Measurements from ENCODE around the gene MAGEF1.

Gene MAGEF1, protein sequence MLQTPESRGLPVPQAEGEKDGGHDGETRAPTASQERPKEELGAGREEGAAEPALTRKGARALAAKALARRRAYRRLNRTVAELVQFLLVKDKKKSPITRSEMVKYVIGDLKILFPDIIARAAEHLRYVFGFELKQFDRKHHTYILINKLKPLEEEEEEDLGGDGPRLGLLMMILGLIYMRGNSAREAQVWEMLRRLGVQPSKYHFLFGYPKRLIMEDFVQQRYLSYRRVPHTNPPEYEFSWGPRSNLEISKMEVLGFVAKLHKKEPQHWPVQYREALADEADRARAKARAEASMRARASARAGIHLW

DNA sequence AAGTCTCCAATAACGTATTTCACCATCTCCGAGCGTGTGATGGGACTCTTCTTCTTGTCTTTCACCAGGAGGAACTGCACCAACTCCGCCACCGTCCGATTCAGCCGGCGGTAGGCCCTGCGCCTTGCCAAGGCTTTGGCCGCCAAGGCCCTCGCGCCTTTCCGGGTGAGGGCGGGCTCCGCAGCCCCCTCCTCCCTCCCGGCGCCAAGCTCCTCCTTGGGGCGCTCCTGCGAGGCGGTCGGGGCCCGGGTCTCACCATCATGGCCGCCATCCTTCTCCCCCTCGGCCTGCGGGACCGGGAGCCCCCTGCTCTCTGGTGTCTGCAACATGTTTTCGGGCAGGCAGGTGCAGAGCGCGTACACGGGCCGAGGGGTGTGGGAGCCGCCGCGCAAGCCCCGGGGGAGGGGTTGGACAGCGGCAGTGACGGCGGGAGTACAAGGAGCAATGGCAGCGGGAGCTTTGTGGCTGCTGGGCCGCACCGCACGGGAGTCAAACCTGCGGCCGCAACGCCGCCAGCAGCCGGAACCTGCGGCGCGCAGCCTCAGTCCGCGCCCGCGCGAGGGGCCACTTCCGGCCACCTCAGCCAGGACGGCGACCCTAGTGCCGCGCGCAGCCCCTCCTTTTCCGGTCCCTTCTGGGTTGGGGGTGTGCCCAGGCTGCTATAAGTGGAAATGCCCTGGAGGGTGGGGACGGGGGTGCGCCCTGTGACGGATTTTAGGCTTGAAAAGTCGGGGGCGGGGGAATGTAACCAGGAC lies at the start of gene MAGEF1:
Gene MAGEF1 (minus strand): TSS at position 572 of the 755 bp plus-strand sequence. CDS start 243 bp downstream, at position 329.
- H3K27ac Mint-ChIP-seq: peak within 1 kb of the TSS; percentile 90
- H3K27me3 Mint-ChIP-seq (ENCODE audit: low read depth): peaks cover 14% of the 10 kb centered on the region
- peaks cover 9% of the 10 kb centered on the region for H3K9me3 Mint-ChIP-seq
- H3K4me1 Mint-ChIP-seq (ENCODE audit: low read depth): peaks cover 25% of the 10 kb centered on the region
- H3K4me3 Mint-ChIP-seq: peak within 1 kb of the TSS; percentile 87
- H3K36me3 Mint-ChIP-seq (ENCODE audit: low read depth): peaks cover 15% of the 10 kb centered on the region

DNA sequence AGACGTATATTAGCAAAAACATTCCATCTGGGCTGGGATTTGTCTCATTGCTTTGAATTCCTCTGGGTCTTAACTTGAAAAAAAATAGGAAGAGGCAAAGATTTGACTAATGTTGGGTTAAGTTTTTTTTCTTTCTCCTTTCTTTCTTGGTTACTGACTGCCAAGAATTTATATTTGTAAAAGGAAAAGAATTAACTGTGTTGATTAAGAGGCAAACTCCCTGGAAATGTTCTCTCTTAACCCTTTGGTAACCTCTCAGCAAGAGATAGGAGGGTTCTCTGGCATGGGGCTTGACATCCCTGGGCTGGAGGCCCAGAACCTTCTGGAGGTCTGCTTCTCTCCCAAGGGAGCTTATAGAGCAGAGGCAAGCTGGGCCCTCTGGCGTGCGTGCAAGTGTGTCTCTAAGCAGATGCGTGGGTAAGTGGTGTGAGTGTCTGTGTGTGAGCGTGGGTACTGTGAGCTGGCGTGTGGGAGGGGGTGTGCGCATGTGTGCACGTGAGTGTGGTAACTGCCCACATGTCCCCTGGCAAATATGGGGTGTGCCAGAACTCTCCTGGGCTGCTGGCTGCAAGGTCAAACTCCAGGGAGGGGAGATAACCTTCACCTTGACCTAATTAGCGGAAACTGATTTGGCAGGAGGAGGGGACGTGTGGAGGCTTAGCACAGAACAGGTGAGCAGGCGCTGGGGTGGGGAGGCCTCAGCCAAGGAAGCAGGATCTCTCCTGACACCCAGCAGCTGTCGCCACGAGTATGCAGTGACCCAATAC lies 49.4 kb upstream of the MAGEF1 start:
- Mint-ChIP-seq H3K4me1 (ENCODE audit: low read depth) (peaks cover 5% of the 10 kb centered on the region), H3K27me3 (ENCODE audit: low read depth) (no peaks in the 10 kb centered on the region), H3K27ac (no peak overlapping the region), H3K4me3 (no peak overlapping the region), H3K9me3 (no peaks in the 10 kb centered on the region), H3K36me3 (ENCODE audit: low read depth) (no peaks in the 10 kb centered on the region)

DNA sequence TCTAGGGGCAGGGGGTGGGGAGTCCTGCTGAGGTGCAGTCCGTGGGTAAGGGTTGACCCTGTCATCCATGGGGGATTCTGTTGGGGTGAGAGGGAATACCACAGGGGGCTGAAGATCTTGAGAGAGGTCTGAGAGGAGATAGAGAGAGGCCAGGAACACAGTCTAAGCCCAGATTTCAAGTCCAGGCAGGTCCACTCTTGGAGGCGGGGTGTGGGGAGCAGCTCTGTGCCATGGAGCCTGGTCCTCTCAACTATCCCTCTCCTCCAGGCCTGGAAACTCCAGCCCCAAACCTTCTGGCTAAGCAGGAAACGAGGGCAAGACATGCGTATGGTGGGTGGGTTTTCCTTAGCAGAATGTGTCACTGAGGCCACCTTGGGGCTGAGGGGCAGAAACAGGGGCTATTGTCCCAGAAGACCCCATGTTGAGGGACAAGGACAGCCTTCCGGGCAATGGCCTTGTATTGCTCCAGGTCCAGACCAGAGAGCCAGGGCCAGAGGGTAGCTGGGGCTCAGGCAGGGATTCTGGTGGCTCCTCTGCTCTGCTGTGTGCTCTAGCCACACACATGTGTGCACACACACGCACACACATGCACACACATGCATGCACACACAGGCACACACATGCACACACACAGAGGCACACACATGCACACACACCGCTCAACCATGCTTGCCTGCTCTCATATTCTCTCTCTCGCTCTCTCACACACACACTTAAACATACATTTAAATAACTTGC lies 48.6 kb upstream of the MAGEF1 start:
- peaks cover 5% of the 10 kb centered on the region for H3K4me1 Mint-ChIP-seq (ENCODE audit: low read depth)
- no peak overlapping the region for H3K27ac Mint-ChIP-seq
- no peaks in the 10 kb centered on the region for H3K27me3 Mint-ChIP-seq (ENCODE audit: low read depth)
- H3K36me3 Mint-ChIP-seq (ENCODE audit: low read depth): no peaks in the 10 kb centered on the region
- no peak overlapping the region for H3K4me3 Mint-ChIP-seq
- no peaks in the 10 kb centered on the region for H3K9me3 Mint-ChIP-seq

DNA sequence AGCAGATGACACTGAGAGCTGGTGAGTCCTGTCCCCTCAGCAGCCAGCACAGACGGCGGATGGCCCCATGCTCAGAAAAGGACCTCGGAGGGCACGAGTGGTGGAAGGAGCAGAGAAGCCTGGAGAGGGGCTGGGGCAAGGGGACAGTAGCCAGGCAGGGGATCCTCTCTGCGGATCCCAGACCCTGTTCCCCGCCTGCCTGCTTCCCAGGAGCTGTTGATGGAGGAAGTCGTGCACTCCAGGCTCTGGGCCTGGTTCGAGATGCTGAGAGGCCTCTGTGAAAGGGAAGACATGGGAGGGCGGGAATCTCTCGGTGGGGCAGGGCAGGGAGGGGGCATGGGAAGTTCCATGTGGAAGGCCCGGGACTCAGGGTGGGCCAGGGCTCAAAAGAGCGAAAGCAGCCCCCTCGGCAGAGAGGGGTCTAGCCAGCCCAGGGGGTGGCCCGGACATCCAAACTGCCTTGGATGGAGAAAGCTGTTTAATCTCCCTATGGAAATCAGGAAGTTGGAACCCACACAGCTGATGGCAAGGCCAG lies 47.9 kb upstream of the MAGEF1 start:
- Mint-ChIP-seq H3K27me3 (ENCODE audit: low read depth) (no peaks in the 10 kb centered on the region), H3K9me3 (no peaks in the 10 kb centered on the region), H3K4me1 (ENCODE audit: low read depth) (peaks cover 5% of the 10 kb centered on the region), H3K4me3 (no peak overlapping the region), H3K36me3 (ENCODE audit: low read depth) (no peaks in the 10 kb centered on the region), H3K27ac (no peak overlapping the region)

DNA sequence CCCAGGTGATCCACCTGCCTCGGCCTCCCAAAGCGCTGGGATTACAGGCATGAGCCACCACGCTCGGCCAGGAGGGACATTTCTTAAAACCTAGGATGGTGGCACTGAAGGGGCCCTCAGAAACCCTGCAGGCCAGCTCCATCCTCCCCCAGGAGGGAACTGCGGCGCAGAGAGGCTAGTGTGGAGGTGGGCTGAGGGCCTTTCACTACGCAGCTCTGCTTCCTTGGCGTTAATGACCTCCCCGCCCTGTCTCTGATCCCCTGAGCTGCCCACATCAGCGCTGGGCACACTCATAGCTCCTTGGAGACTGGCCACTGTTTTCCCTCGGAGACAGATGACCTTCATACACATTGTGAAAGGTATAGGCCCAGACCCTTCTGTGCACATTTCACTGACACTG lies 46.2 kb upstream of the MAGEF1 start:
- Mint-ChIP-seq H3K4me3 (no peak overlapping the region), H3K36me3 (ENCODE audit: low read depth) (no peaks in the 10 kb centered on the region), H3K9me3 (no peaks in the 10 kb centered on the region), H3K4me1 (ENCODE audit: low read depth) (peaks cover 5% of the 10 kb centered on the region), H3K27ac (no peak overlapping the region), H3K27me3 (ENCODE audit: low read depth) (no peaks in the 10 kb centered on the region)

DNA sequence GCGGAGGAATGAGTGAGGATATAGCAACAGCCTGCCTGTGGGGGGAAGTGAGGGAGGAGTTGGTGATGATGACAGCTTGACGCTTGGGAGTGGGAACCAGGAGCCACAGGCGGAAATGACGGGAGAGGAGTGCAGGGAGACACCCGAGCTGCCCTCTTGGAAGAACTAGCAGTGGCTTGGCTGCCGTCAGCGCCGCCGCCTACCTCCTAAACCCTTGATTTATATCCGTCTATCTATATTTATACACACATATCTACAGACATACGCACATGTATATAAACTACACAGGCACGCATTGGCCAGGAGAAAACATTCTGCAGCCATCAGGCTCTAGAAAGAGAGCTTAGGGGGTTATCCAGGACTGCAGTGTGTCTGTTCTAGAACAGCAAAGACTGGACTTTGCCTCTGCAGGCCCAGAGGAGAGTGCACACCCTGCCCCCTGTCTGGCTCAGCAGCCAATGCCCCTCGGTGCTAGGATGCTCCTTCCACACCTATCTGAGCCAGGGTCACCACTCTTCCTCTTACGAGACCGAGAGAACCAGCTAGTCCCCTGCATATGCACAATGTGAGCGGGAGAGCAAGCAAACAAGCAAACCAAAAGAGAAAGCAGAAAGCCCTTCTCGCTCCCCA lies 45.3 kb upstream of the MAGEF1 start:
- Mint-ChIP-seq H3K27ac (no peak overlapping the region), H3K4me3 (no peak overlapping the region), H3K4me1 (ENCODE audit: low read depth) (peaks cover 5% of the 10 kb centered on the region), H3K9me3 (no peaks in the 10 kb centered on the region), H3K36me3 (ENCODE audit: low read depth) (no peaks in the 10 kb centered on the region), H3K27me3 (ENCODE audit: low read depth) (peaks cover 5% of the 10 kb centered on the region)

DNA sequence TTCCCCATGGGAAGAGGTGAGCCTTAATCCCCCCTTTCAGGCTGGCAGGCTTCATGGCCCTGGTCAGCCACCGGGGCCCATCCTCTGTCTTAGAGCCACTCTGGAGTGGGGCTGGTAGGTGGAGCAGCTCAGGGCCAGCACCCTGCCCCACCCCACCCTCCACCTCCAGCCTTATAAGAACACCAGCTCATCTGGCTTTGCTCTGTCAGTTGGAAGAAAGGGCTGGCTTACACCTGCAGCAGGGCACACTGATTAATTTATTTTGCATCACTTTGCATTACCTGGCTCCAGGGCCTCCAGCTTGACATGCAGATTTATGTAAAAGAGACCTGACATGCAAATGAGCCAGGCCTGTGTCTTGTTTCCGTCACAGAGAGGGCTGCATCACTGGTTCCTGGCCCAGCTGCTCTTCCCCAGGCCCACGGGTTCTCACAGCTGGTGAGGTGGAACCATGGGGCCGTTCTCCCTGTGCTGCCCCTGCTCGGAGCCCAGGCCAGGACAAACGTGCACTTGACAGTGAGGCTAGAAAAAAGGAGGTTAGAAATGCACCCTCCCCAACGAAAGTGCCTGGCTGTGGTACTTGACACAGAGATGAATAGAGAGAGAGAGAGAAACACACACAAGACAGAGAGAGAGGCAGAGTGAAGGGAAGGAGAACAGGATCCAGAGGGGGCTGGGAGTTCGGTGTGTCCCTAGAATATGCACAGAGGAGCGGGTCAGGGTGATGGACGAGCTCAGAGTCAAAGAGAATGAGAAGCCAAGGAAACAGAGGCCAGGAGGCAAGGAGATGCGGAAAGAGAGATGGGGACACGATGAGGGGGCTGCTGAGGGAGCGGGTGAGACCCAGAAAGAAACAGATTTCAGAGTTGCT lies 44.5 kb upstream of the MAGEF1 start:
- peaks cover 5% of the 10 kb centered on the region for H3K27me3 Mint-ChIP-seq (ENCODE audit: low read depth)
- no peaks in the 10 kb centered on the region for H3K36me3 Mint-ChIP-seq (ENCODE audit: low read depth)
- no peak overlapping the region for H3K27ac Mint-ChIP-seq
- H3K9me3 Mint-ChIP-seq: no peaks in the 10 kb centered on the region
- H3K4me1 Mint-ChIP-seq (ENCODE audit: low read depth): peaks cover 5% of the 10 kb centered on the region
- H3K4me3 Mint-ChIP-seq: no peak overlapping the region

DNA sequence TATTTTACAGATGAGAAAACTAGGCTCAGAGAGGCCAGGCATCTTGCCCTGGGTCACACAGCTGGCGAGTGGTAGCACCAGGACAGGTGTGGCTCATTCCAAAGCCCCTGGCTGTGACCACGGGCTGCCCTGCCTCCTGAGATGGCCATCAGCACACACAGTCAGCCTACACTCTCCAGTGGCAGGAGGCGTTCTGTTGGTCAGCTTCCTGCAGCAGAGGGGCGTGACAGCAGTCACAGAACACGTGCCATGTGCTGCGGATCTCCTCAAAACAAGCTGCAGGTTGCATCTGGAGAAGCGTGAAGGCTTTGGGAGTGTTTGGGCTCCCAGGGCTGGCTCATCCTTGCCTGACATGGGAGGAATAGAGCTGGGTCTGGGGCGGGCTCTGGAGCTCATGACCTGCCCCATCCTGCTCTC lies 43.5 kb upstream of the MAGEF1 start:
- Mint-ChIP-seq H3K27me3 (ENCODE audit: low read depth) (peaks cover 5% of the 10 kb centered on the region), H3K4me1 (ENCODE audit: low read depth) (peaks cover 5% of the 10 kb centered on the region), H3K9me3 (no peaks in the 10 kb centered on the region), H3K36me3 (ENCODE audit: low read depth) (no peaks in the 10 kb centered on the region), H3K4me3 (no peak overlapping the region), H3K27ac (no peak overlapping the region)

DNA sequence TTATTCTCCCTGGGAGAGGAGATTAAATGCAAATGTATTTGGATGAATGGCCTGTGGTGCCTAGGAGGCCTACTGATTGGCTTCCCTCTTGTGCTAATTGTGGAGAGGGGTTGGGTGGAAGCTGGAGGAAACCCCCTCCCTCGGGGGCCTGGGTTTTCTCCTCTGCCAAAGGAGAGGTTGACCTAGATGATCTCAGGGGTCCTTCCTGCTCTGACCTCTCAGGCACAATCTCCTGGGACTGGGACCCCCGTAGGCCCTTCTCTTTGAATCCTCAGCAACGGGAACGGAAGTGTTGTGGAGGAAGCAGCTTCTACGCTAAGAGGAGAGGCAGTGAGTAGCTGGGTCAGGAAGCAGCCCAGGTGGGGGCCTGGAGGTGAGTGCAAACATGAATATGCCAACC lies 40.5 kb upstream of the MAGEF1 start:
- Mint-ChIP-seq H3K9me3 (no peaks in the 10 kb centered on the region), H3K4me1 (ENCODE audit: low read depth) (peaks cover 10% of the 10 kb centered on the region), H3K27me3 (ENCODE audit: low read depth) (peaks cover 5% of the 10 kb centered on the region), H3K4me3 (no peak overlapping the region), H3K27ac (no peak overlapping the region), H3K36me3 (ENCODE audit: low read depth) (no peaks in the 10 kb centered on the region)

DNA sequence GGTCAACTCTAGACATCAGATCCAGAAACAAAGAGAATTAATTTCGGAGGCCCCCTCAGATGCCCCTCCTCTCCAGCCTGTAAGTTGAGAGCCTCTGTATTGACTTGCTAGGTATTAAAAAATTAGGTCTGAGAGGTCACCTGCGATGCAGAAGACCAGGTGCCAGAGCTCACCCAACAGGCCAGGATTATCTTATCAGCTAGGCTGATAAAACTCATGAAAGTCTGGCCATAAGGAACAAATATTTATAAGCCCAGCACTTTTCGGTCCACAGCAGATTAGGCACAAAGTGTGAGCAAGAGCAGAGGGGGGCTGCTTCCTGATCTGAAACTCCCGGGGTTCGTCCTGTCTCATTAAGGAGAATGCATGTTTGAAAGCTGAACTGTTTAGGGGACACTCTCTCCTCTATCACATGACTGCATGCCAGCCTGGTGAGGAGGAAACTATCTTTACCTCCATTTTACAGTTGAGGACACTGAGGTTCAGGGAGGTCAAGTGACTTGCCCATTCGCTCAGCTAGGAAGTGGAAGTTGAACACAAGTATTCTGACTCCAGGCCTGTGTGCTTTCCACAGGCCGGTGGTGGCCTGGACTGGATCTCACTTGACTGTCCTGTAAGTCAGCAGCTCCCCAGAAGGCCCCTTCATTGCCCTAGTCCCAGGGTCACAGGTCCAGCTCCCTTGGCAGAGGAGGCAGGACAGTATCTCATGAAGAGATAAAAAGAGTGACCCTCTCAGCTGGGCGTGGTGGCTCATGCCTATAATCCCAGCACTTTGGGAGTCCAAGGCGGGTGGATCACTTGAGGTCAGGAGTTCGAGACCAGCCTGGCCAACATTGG lies 39.6 kb upstream of the MAGEF1 start:
- no peak overlapping the region for H3K4me3 Mint-ChIP-seq
- peaks cover 5% of the 10 kb centered on the region for H3K27me3 Mint-ChIP-seq (ENCODE audit: low read depth)
- no peak overlapping the region for H3K27ac Mint-ChIP-seq
- H3K4me1 Mint-ChIP-seq (ENCODE audit: low read depth): peaks cover 5% of the 10 kb centered on the region
- no peaks in the 10 kb centered on the region for H3K36me3 Mint-ChIP-seq (ENCODE audit: low read depth)
- no peaks in the 10 kb centered on the region for H3K9me3 Mint-ChIP-seq

DNA sequence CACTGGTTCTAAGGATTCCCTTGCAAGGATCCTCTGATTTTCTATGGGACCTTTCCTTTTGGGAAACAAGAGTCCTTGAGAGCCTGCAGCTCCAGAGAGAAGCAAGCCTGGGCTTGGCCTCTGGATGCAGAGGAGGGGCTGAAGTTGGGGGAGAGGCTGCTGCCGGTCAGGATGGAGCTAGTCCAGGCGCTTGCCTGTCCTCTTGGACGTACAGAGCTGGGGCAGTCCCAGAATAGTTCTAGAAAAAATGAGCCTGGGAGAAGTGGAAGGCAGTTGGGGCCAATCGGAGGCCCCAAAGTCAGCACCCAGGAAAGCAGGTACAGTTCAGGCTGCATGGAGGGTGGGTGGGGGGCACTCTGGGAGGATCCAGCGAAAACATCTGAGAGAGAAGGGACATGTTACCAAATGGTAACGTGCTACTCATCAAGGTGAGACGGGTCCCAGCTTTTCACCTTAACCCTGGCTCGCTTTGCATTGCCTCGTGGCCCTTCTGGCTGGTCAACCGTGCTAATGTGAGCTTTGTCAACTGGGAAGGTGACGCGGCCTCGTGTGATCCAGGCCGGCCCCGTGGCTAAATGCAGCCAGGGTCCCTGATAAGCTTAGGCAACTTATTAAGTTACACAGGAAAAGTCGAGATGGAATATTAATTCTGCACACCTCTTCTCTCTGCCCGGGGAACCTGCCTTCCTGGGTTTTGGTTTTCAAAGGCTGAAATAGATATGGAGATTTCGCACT lies 38.7 kb upstream of the MAGEF1 start:
- Mint-ChIP-seq H3K27me3 (ENCODE audit: low read depth) (peaks cover 5% of the 10 kb centered on the region), H3K9me3 (no peaks in the 10 kb centered on the region), H3K36me3 (ENCODE audit: low read depth) (no peaks in the 10 kb centered on the region), H3K27ac (no peak overlapping the region), H3K4me1 (ENCODE audit: low read depth) (peaks cover 5% of the 10 kb centered on the region), H3K4me3 (no peak overlapping the region)
